ENCODE results near the gene GFOD2.

The GFOD2 gene

DNA sequence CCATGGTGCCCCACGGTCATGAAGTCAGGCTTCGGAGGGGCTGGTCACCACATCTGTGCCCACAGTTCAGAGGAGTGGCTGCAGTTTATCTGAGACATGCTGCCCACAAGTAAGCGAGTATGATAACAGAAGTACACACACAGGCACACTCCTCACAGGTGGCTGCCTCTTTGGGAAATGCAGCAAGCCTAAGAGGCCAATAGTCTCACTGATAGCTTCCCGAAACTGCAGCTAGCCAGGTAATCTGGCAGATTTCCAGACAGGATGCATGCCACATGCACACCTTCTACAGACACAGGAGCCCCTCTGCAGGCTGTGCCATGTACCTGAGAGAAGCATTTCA is 12.6 kb upstream of the GFOD2 start:
- DNase-seq (ENCODE audit: low read depth): no peak

DNA sequence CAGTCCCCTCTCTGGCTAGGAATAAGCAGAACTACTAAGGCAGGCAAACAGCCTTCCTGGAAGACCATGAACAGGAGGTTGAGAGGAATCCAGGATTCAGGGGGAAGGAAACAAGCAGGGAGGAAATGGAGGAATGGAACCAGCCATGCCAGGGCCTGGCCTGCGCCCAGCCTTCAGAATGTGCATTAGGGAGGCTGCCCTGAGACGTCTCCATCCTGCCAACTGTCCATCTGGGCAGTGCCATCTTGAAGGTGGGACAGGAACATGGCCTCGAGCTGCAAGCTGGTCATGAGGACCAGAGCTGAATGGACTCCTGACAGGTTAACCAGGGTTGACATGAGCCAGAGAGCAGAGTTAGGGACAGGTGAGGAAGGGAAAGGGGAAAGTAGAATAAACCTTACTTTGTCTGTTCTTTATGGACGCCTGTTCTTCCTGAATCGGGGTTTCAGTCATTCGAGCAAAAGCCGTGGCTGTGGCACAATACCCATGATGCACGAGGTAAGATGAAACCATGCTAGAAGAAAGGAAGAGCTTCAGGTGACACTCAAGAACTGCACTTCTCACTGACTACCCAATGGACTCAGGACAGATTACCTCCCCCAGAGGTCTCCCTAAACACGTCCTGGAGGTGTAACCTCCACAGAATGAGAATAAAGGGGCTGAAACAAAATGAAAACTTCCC is 12.1 kb upstream of the GFOD2 start:
- no peak for DNase-seq (ENCODE audit: low read depth)

GRCh38 chr16:67730326-67730725 is 11.2 kb upstream of the GFOD2 start:
- DNase-seq (ENCODE audit: low read depth): no peak

- DNase-seq (ENCODE audit: low read depth): no peak
Measured at GRCh38 chr16:67729636-67730248, 10.6 kb upstream of the GFOD2 start.

DNA sequence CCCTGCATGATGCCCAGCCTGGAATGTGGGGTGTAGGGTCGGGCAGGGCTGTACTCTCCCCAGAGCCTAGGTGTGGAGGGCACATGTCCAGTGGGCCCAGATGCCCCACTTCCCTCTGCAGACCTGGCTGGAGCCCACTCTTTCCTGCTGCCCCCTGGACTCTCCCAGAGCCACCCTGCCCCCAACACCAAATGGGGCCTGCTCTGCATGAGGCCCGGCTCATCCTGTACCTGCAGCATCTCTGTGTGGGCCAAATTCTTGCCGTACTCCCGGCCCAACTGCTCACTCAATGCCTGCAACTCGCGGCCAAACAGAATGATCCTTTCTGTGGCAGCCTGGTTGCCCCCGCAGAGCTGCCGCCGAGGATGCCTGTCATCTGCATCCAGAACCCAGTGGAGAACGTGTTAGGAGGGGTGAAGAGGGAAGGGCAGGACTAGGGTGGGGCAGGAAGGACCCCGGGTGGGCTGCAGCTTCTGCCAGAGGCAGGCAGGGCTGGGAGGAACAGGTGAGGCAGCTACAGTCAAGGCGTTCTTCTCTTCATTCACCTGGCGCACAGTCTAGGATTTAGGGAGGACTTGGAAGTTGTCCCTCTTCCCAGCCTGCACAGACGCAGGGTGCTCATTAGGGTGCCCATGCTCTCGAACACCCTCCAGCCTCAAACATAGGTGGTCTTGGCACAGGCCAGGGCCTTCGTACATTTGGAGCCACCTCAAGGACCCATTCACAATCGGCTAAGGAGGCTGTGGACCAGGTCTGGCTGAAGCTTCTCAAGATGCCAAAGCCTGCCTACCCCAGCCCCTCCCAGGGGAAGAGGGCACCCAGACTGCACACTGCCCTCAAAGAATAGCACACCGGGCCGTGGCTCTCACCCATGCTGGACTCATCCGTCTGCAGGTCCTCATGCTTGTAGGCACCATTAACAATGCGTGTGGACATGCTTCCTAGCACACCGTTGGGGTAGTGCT is 8.7 kb upstream of the GFOD2 start:
- DNase-seq (ENCODE audit: low read depth): no peak

GRCh38 chr16:67726106-67727034 is 7.3 kb upstream of the GFOD2 start:
- no peak for DNase-seq (ENCODE audit: low read depth)

- DNase-seq (ENCODE audit: low read depth): no peak
Measured at GRCh38 chr16:67723911-67724305, 4.8 kb upstream of the GFOD2 start.

DNA sequence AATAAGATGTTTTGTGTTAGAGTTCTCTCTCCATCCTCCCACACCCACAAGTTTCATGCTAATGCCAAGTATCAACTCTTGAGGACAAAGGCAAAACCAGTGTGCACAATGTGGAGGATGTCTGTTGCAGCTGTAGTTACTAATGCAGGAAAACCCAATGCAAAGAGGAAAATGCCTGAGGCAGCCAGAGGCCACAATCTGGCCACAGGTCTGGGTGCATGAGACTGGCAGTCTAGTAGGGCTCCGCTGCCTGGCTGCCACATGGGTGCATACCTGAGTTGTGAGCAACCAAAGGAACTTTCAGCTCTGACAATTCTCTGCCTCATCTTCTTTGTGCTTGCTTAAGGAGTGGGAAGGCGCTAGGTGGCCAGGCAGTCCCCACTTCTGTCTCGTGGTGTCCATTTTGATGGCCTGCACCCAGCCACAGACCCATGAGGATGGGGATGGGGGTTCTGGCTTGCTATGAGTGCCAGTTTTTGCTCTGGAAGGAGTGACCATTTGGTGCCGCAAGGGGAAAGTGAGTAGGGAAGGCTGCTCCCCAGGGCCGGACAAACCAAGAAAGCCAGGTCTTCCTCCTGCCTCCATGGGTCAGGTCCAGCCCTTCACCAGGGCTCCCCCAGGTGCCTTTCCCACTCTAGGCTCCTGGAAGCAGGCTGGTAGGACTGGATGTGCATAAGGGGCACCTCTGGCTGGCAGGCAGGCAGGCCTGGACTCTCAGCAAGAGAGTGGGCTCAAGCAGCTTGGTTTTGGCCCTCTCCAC is 4.2 kb upstream of the GFOD2 start:
- DNase-seq (ENCODE audit: low read depth): no peak

DNA sequence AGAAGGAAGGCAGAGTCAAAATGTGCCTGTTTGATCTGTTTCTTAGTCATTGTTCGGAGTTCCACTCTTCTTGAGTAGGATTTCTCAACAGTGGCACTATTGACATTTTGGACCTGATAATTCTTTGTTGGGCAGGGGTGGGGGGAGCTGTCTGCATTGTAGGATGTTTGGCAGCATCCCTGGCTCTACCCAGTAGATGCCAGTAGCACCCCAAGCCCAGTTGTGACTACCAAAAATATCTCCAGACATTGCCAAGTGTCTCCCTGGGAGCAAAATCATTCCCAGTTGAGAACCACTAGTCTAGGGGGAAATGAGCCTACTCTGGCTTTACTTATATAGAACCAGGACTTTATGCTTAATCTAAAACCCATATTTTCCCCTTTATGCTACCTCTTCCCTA is 1.1 kb upstream of the GFOD2 start:
- no peak for DNase-seq (ENCODE audit: low read depth)

DNA sequence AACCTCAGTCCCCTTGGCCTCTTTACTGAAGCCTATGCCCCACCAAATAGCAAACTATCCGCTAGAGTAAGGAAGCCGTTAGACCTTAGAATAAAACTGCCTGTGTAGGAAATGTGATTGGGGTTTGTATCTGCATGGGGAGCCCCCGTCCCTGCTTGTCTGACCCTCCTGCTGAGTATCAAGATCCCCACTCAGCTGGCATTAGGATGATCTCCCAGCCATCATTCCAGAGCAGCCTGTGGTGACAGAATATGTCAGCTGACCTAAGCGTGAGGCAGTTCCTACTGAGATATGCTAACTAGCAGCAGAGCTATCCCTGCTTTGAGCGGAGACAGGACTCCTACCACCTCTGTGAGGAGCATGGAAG is 645 bp upstream of the GFOD2 start:
- no peak for DNase-seq (ENCODE audit: low read depth)

DNA sequence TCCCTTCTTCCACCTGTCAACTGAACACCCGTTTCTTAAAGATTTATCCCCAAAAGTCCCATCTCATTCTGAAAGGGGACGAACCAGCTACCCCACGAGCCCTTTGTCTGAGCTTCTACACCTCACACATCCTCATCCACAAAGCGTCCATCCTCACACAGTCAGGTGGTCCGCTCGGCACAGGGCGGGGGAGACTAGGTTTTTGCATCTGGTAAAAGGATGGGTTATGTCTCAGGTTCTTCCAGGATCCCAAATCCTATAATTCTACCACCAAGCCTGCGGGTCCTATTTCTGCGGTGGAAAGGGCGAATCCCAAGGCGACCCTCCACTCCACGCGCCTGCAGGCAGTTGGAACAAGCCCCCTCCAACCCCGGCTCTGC is 458 bp downstream of the GFOD2 start:
- no peak for DNase-seq (ENCODE audit: low read depth)

DNA sequence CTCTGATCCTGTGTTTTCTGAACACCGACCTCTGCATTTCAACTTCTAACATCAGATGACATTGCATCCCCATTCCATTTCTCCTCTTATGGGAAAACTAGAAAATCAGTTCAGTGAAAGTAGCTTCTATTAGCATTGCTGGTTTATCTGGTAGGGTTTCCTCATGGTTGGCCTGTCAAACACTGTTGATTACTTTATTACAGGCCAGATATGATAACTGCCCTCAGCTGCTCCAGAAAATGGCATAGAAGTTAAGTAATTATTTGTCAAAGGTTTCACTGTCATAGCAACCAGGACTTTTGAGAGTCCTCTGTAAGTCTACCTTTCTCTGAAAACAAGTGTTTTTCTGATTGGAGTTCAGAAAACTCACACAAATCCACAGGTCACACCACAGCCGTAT is 3.0 kb downstream of the GFOD2 start:
- DNase-seq (ENCODE audit: low read depth): no peak

GRCh38 chr16:67714522-67714921 is 4.6 kb downstream of the GFOD2 start:
- no peak for DNase-seq (ENCODE audit: low read depth)

- DNase-seq (ENCODE audit: low read depth): no peak
Measured at GRCh38 chr16:67713647-67714273, 5.4 kb downstream of the GFOD2 start.

- no peak for DNase-seq (ENCODE audit: low read depth)
Measured at GRCh38 chr16:67710607-67711006, 8.5 kb downstream of the GFOD2 start.

DNA sequence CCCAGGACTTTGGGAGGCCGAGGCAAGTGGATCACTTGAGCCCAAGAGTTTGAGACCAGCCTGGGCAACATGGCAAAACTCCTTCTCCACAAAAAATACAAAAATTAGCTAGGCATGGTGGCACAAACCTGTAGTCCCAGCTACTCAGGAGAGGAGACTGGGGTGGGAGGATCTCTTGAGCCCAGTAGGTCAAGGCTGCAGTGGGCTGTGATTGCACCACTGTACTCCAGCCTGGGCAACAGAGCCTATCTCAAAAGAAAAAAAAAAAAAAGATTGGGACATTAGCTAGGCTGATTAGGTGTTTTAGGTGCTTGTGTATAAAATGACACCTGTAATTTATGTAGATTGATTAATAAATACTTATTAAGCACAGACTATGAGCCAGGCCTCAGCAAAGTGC is 10.1 kb downstream of the GFOD2 start:
- DNase-seq (ENCODE audit: low read depth): no peak

DNA sequence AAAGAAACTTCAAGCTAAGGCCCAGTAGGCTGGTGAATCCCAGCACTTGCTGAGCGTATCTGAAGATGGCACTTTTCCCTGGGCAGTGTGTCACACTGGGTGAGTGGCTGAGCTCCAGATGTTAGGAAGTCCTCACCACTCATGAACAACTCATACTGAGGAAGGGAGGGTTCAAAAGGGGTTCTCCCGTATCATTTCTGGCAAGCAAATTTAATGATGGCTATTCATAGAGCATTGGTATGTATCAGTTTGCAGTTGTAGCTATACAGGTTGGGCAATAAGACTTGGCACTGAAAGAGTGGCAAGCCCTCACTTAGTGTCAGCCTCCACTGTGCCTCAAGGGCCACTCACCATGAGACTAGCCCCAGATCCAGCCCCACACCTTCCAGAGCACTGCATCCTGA is 10.7 kb downstream of the GFOD2 start:
- DNase-seq (ENCODE audit: low read depth): no peak

DNA sequence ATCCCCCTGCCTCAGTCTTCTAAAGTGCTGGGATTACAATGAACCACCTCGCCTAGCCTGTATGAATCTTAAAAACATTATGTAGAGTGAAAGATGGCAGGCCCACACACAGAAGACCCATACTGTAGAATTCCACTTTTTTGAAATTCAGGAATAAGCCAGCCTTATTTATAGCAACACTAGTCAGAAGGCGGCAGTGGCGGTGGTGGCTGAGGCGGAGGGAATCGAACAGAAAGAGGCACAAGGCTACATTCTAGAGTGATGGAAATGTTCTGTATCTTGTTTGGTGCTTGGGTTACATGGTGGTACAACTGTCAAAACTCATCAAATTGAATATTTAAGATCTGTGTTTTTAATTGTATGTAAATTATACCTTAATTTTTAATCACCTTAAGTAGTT is 11.3 kb downstream of the GFOD2 start:
- no peak for DNase-seq (ENCODE audit: low read depth)

DNA sequence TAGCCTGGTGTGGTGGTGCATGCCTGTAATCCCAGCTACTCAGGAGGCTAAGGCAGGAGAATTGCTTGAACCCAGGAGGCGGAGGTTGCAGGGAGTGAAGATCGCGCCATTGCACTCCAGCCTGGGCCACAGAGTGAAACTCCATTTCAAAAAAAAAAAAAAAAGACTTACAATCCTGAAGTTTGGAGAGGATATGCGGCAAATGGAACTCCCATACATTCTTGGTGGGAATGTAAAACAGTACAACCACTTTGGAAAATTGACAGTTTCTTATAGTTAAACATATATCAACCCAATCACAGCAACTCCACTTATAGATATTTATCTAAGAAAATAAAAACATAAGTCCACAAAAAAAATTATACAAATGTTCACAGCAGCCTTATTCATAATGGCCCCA is 11.9 kb downstream of the GFOD2 start:
- no peak for DNase-seq (ENCODE audit: low read depth)

- no peak for DNase-seq (ENCODE audit: low read depth)
Measured at GRCh38 chr16:67704110-67704509, 15.0 kb downstream of the GFOD2 start.

DNA sequence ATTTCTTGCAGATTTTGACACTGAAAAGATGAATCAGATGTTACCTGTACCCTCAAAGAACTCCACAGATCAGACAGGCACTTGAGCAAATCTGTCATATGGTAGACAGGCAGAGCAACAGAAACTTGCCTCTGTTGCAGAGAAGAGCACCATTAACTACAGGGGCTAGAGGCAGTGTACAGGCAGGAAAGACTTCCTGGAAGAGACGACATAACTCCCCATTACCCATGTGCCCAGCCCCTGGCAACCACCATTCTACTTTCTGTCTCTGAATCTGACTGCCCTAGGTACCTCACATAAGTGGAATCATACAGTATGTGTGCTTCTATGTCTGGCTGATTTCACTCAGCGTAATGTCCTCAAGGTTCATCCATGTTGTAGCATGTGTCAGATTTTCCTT is 15.5 kb downstream of the GFOD2 start:
- no peak for DNase-seq (ENCODE audit: low read depth)
